ENCODE results near the gene TPO. TPM values are rescaled to one million over a fixed set of nuclear protein-coding genes. Genes with fewer than 3 reads are reported as not detected.

The TPO gene
- total RNA-seq, 1 donor from 2014 or later, result not detected

- Mint-ChIP-seq H3K36me3 (no peaks in the 10 kb centered on the region), H3K9me3 (peaks cover 9% of the 10 kb centered on the region), H3K27ac (no peak overlapping the region), H3K4me3 (no peak overlapping the region), H3K4me1 (peaks cover 14% of the 10 kb centered on the region), H3K27me3 (ENCODE audit: insufficient read depth, low read depth) (peaks cover 8% of the 10 kb centered on the region)
- Histone ChIP-seq H3K36me3 (no peaks in the 10 kb centered on the region), H2AFZ (replicated peaks) (no peak overlapping the region), H3K9me3 (ENCODE audit: low read depth) (no peaks in the 10 kb centered on the region), H4K20me1 (ENCODE audit: low read depth) (no peaks in the 10 kb centered on the region), H3K4me3 (no peak overlapping the region), H3K27me3 (no peaks in the 10 kb centered on the region), H3K4me1 (no peaks in the 10 kb centered on the region), H3K27ac (no peak overlapping the region), H3F3A (ENCODE audit: low read depth) (no peaks in the 10 kb centered on the region), H3K79me2 (ENCODE audit: low read depth) (no peaks in the 10 kb centered on the region), H3K9ac (no peak overlapping the region), H3K4me2 (no peak overlapping the region)
- TF ChIP-seq, protein P1, sequence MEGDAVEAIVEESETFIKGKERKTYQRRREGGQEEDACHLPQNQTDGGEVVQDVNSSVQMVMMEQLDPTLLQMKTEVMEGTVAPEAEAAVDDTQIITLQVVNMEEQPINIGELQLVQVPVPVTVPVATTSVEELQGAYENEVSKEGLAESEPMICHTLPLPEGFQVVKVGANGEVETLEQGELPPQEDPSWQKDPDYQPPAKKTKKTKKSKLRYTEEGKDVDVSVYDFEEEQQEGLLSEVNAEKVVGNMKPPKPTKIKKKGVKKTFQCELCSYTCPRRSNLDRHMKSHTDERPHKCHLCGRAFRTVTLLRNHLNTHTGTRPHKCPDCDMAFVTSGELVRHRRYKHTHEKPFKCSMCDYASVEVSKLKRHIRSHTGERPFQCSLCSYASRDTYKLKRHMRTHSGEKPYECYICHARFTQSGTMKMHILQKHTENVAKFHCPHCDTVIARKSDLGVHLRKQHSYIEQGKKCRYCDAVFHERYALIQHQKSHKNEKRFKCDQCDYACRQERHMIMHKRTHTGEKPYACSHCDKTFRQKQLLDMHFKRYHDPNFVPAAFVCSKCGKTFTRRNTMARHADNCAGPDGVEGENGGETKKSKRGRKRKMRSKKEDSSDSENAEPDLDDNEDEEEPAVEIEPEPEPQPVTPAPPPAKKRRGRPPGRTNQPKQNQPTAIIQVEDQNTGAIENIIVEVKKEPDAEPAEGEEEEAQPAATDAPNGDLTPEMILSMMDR (IDR thresholded peaks at IDR 0.05), result no peak
- no peak for TF ChIP-seq EZH2 (IDR thresholded peaks at IDR 0.05)
- no peak for TF ChIP-seq EZH2phosphoT487 (IDR thresholded peaks at IDR 0.05)
- DNase-seq (ENCODE audit: low spot score), result no peak
Observed at GRCh38 chr2:1403565-1403964, 9.7 kb upstream of the TPO start.

- Mint-ChIP-seq H3K4me3 (no peak overlapping the region), H3K9me3 (peaks cover 9% of the 10 kb centered on the region), H3K36me3 (no peaks in the 10 kb centered on the region), H3K27ac (no peak overlapping the region), H3K4me1 (peaks cover 14% of the 10 kb centered on the region), H3K27me3 (ENCODE audit: insufficient read depth, low read depth) (peaks cover 10% of the 10 kb centered on the region)
- Histone ChIP-seq H3F3A (ENCODE audit: low read depth) (no peaks in the 10 kb centered on the region), H3K27me3 (no peaks in the 10 kb centered on the region), H3K4me1 (no peaks in the 10 kb centered on the region), H3K9ac (no peak overlapping the region), H4K20me1 (ENCODE audit: low read depth) (no peaks in the 10 kb centered on the region), H3K4me3 (no peak overlapping the region), H3K4me2 (no peak overlapping the region), H3K9me3 (ENCODE audit: low read depth) (no peaks in the 10 kb centered on the region), H3K79me2 (ENCODE audit: low read depth) (no peaks in the 10 kb centered on the region), H3K27ac (no peak overlapping the region), H2AFZ (replicated peaks) (no peak overlapping the region), H3K36me3 (no peaks in the 10 kb centered on the region)
- TF ChIP-seq EZH2phosphoT487 (IDR thresholded peaks at IDR 0.05), result no peak
- no peak for DNase-seq (ENCODE audit: low spot score)
Observed at GRCh38 chr2:1405124-1405523, 8.1 kb upstream of the TPO start.

DNA sequence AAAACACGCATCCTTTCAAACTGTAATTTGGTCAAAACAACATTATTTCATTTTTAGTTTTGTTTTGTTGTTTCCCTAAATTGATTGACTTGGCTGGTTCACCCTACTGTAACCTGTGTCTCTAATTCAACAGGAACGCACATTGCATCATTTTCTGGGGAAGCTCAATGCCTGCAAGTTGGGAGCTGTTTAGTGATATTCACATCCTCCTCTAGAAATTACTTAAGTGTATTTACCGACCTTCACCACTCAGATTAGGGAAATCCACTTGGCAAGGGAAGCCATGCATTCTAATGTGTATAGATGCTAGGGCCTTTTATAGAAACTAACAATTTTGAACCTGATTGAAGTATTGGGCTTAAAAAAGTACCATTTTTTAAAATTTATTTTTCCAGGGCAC is 7.3 kb upstream of the TPO start:
- Histone ChIP-seq H2AFZ (replicated peaks) (no peak overlapping the region), H3K27ac (no peak overlapping the region), H3K27me3 (no peaks in the 10 kb centered on the region), H3K9ac (no peak overlapping the region), H4K20me1 (ENCODE audit: low read depth) (no peaks in the 10 kb centered on the region), H3K79me2 (ENCODE audit: low read depth) (no peaks in the 10 kb centered on the region), H3K4me3 (no peak overlapping the region), H3K9me3 (ENCODE audit: low read depth) (no peaks in the 10 kb centered on the region), H3K4me1 (no peaks in the 10 kb centered on the region), H3K36me3 (no peaks in the 10 kb centered on the region), H3F3A (ENCODE audit: low read depth) (no peaks in the 10 kb centered on the region), H3K4me2 (no peak overlapping the region)
- TF ChIP-seq EZH2 (IDR thresholded peaks at IDR 0.05) (no peak), EZH2phosphoT487 (IDR thresholded peaks at IDR 0.05) (no peak)
- TF ChIP-seq, protein P1 (IDR thresholded peaks at IDR 0.05), result no peak
- no peak for DNase-seq (ENCODE audit: low spot score)
- H3K4me1 Mint-ChIP-seq, result peaks cover 14% of the 10 kb centered on the region
- H3K9me3 Mint-ChIP-seq, result peaks cover 9% of the 10 kb centered on the region
- H3K4me3 Mint-ChIP-seq, result no peak overlapping the region
- peaks cover 10% of the 10 kb centered on the region for H3K27me3 Mint-ChIP-seq (ENCODE audit: insufficient read depth, low read depth)
- no peak overlapping the region for H3K27ac Mint-ChIP-seq
- H3K36me3 Mint-ChIP-seq, result no peaks in the 10 kb centered on the region

GRCh38 chr2:1406434-1406833 is 6.8 kb upstream of the TPO start:
- Mint-ChIP-seq H3K27me3 (ENCODE audit: insufficient read depth, low read depth) (peaks cover 11% of the 10 kb centered on the region), H3K4me1 (peaks cover 15% of the 10 kb centered on the region), H3K9me3 (peaks cover 9% of the 10 kb centered on the region), H3K36me3 (no peaks in the 10 kb centered on the region), H3K27ac (no peak overlapping the region), H3K4me3 (no peak overlapping the region)
- H3K27me3 ChIP-seq, result no peaks in the 10 kb centered on the region
- no peak overlapping the region for H3K4me2 ChIP-seq
- H3K27ac ChIP-seq, result no peak overlapping the region
- H3F3A ChIP-seq (ENCODE audit: low read depth), result no peaks in the 10 kb centered on the region
- H3K36me3 ChIP-seq, result no peaks in the 10 kb centered on the region
- no peak overlapping the region for H3K4me3 ChIP-seq
- no peak overlapping the region for H3K9ac ChIP-seq
- H4K20me1 ChIP-seq (ENCODE audit: low read depth), result no peaks in the 10 kb centered on the region
- H3K79me2 ChIP-seq (ENCODE audit: low read depth), result no peaks in the 10 kb centered on the region
- no peak overlapping the region for H2AFZ ChIP-seq (replicated peaks)
- DNase-seq (ENCODE audit: low spot score), result no peak
- H3K4me1 ChIP-seq, result no peaks in the 10 kb centered on the region
- no peak for TF ChIP-seq EZH2 (IDR thresholded peaks at IDR 0.05)
- TF ChIP-seq, protein P1 (IDR thresholded peaks at IDR 0.05), result no peak
- no peak for TF ChIP-seq EZH2phosphoT487 (IDR thresholded peaks at IDR 0.05)
- H3K9me3 ChIP-seq (ENCODE audit: low read depth), result no peaks in the 10 kb centered on the region
